M059J (cell line): Measurements from ENCODE around the gene SLC25A48. TPM values are rescaled to one million over a fixed set of nuclear protein-coding genes. Genes with fewer than 3 reads are reported as not detected.
A peak's percentile ranks its signal among the peaks of the same experiment; 100 is the strongest.

Experiments used
- DNase-seq: peaks from one replicate; pipeline ENCODE4 v3.0.0-alpha.2; 2012; ENCODE audit warnings: low read depth
- total RNA-seq: library from RNA; depleted of rRNA; stranded (reverse); fragments of >200 nt; shearing (Covaris generic); gene quantifications from 2 replicates; pipeline ENCODE4 v1.2.3, GENCODE V29; 2014; rRNA removed

Gene SLC25A48
- total RNA-seq, 1 experiment from 2014 or later = not detected

- no peak for DNase-seq
These were observed 85.7 kb downstream of the SLC25A48 start for GRCh38 chr5:135920199-135920598.

GRCh38 chr5:135921388-135921787 is 86.9 kb downstream of the SLC25A48 start:
- peak; percentile 2 for DNase-seq

GRCh38 chr5:135930029-135930948 is 95.8 kb downstream of the SLC25A48 start:
- no peak for DNase-seq

- DNase-seq = no peak
These were observed 96.5 kb downstream of the SLC25A48 start for GRCh38 chr5:135930949-135931295.

GRCh38 chr5:135934939-135935338 is 100.5 kb downstream of the SLC25A48 start:
- DNase-seq = no peak

- no peak for DNase-seq
These were observed 102.9 kb downstream of the SLC25A48 start for GRCh38 chr5:135937245-135937911.

Other genes with a start within 250 kb of the SLC25A48 start
- not detected in 2 replicates for gene IL9, start 61.2 kb downstream of the SLC25A48 start, total RNA-seq
- not detected in 2 replicates for gene LECT2, start 120.3 kb downstream of the SLC25A48 start, total RNA-seq
- gene TGFBI, start 194.3 kb downstream of the SLC25A48 start, total RNA-seq = 567 and 744 TPM in 2 replicates